Measurements from ENCODE around the gene ARHGAP40.

GRCh38 chr20:38603286-38603685, 1.7 kb downstream of the ARHGAP40 start:
- TF ChIP-seq EZH2 (IDR thresholded peaks at IDR 0.05) (no peak), POLR2AphosphoS5 (IDR thresholded peaks at IDR 0.05; ENCODE audit: borderline replicate concordance, low read depth, low read length) (no peak), FOXP2 (optimal IDR thresholded peaks at IDR 0.05; ENCODE audit: control extremely low read depth, extremely low read length, insufficient read depth) (no peak)
